HL-60/S4 (cell line): ENCODE data around the gene EWSR1.

Experiments
- in situ Hi-C: fragments of 300-500 bp; cut with MboI; formaldehyde crosslinking; loops from 2 replicates; pipeline ENCODE4 v1.14.3; 2022; ENCODE audit warnings: low sequenced_read_pairs

Gene EWSR1

DNA sequence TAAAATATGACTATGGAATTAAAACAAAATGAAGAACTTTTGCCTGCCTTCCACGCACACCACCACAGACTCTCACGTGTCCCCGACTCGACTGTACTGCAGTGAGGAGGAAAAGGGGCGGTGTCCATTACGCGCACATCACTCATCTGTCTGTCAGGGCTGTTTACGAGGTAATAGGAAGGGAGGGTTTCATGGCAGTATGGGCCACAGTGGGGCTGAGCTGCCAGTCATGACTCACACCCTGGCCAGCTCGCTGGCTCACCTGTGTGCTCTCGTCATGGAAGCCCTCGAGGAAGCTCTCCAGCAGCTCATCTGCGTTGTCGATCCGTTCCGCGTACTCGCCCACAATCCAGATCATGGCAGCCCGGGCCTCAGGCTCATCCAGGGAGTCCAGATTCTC lies 80.9 kb downstream of the EWSR1 start:
- in situ Hi-C loops = no loop called here
